Measurements from ENCODE around the gene MRTFB. TPM values are rescaled to one million over a fixed set of nuclear protein-coding genes. Genes with fewer than 3 reads are reported as not detected.

MRTFB gene
- total RNA-seq, 1 donor from 2014 or later, result 20.9 TPM

DNA sequence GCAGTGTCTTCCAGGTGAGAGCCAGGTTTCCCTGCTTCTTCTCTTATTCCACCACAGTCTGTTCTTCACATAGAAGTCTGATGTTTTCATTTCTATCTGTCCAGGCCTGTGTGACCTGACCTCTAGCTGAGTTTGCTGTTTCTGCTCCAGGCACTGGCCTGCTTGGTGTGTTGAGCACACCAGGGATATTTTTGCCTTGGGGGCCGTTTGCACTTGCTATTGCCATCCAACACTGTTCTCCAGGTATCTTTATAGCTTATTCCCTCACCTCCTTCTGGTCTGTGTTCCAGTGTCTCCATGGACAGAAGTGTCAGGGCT, 41.4 kb downstream of the MRTFB start:
- ChIA-PET CTCF (no interaction called here), POLR2A (no interaction called here)
- H3K27me3 Mint-ChIP-seq, result no peaks in the 10 kb centered on the region
- no peak for DNase-seq
- TF ChIP-seq, protein P1, sequence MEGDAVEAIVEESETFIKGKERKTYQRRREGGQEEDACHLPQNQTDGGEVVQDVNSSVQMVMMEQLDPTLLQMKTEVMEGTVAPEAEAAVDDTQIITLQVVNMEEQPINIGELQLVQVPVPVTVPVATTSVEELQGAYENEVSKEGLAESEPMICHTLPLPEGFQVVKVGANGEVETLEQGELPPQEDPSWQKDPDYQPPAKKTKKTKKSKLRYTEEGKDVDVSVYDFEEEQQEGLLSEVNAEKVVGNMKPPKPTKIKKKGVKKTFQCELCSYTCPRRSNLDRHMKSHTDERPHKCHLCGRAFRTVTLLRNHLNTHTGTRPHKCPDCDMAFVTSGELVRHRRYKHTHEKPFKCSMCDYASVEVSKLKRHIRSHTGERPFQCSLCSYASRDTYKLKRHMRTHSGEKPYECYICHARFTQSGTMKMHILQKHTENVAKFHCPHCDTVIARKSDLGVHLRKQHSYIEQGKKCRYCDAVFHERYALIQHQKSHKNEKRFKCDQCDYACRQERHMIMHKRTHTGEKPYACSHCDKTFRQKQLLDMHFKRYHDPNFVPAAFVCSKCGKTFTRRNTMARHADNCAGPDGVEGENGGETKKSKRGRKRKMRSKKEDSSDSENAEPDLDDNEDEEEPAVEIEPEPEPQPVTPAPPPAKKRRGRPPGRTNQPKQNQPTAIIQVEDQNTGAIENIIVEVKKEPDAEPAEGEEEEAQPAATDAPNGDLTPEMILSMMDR (IDR thresholded peaks at IDR 0.05), result no peak
- H3K36me3 Mint-ChIP-seq (ENCODE audit: low read depth), result no peaks in the 10 kb centered on the region
- no peak overlapping the region for H3K27ac Mint-ChIP-seq
- intact Hi-C loops (cut with micrococcal nuclease), result no loop called here
- H3K9me3 Mint-ChIP-seq, result no peaks in the 10 kb centered on the region
- no peaks in the 10 kb centered on the region for H3K4me1 Mint-ChIP-seq
- no peak for ATAC-seq (ENCODE audit: low read depth)
- H3K4me3 Mint-ChIP-seq, result no peak overlapping the region

GRCh38 chr16:14113344-14113743, 42.2 kb downstream of the MRTFB start:
- TF ChIP-seq, protein P1 (IDR thresholded peaks at IDR 0.05), result no peak
- intact Hi-C loops (cut with micrococcal nuclease), result no loop called here
- DNase-seq (no peak), ATAC-seq (ENCODE audit: low read depth) (no peak)
- H3K9me3 Mint-ChIP-seq, result no peaks in the 10 kb centered on the region
- H3K27ac Mint-ChIP-seq, result no peak overlapping the region
- ChIA-PET CTCF (no interaction called here), POLR2A (no interaction called here)
- H3K27me3 Mint-ChIP-seq, result no peaks in the 10 kb centered on the region
- no peaks in the 10 kb centered on the region for H3K36me3 Mint-ChIP-seq (ENCODE audit: low read depth)
- H3K4me1 Mint-ChIP-seq, result no peaks in the 10 kb centered on the region
- no peak overlapping the region for H3K4me3 Mint-ChIP-seq

DNA sequence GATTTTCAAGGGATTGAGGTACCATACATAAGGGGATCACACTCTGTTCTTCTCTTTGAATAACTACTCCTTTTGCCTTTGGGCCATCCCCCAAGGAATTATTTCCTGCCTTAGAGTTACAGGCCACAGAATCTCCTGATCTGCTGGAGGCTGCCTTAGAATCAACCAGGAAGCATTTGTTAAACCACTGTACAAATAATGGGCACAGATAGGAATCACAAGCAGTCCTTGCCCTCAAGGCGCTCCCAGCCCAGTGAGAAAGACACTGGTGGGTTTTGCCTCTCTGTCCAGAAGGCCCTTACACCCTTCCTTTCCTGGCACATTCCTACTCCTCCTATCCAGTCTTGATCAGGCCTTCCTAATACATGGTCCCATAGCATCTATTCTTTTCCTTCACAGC, 45.9 kb downstream of the MRTFB start:
- POLR2A ChIA-PET, result interaction anchor here (0.6 kb wide), 1 partner anchor 25 kb away, joined by 13 read pairs; no protein-coding TSS in a partner anchor
- no peak overlapping the region for H3K4me3 Mint-ChIP-seq
- H3K27ac Mint-ChIP-seq, result no peak overlapping the region
- intact Hi-C loops (cut with micrococcal nuclease), result no loop called here
- CTCF ChIA-PET, result no interaction called here
- TF ChIP-seq, protein P1 (IDR thresholded peaks at IDR 0.05), result no peak
- no peak for ATAC-seq (ENCODE audit: low read depth)
- no peaks in the 10 kb centered on the region for H3K36me3 Mint-ChIP-seq (ENCODE audit: low read depth)
- peaks cover 13% of the 10 kb centered on the region for H3K4me1 Mint-ChIP-seq
- H3K27me3 Mint-ChIP-seq, result no peaks in the 10 kb centered on the region
- DNase-seq, result no peak
- H3K9me3 Mint-ChIP-seq, result peaks cover 2% of the 10 kb centered on the region

DNA sequence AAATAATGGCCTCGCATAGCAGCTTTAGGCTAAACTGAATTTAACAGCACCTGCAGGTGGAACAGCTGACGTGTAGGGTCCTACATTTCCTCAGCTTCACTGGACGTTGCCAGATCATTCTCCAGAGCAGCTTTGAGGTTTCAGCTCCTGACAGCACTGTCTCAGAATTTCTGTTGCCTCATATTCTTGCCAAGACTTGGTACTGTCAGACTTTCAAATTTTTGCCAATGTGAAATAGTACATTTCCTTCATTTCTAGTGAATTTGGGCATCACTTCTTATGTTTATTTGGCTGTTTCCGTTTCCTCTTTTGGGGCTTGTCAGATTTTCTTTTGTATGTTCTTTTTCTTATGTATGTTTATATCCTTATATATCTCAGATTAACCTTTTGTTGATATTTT, 48.7 kb downstream of the MRTFB start:
- Mint-ChIP-seq H3K4me1 (peaks cover 25% of the 10 kb centered on the region), H3K4me3 (no peak overlapping the region), H3K9me3 (peaks cover 2% of the 10 kb centered on the region), H3K27me3 (no peaks in the 10 kb centered on the region), H3K27ac (no peak overlapping the region), H3K36me3 (ENCODE audit: low read depth) (peaks cover 2% of the 10 kb centered on the region)
- TF ChIP-seq, protein P1 (IDR thresholded peaks at IDR 0.05), result no peak
- ChIA-PET POLR2A (no interaction called here), CTCF (no interaction called here)
- DNase-seq (no peak), ATAC-seq (ENCODE audit: low read depth) (no peak)
- intact Hi-C loops (cut with micrococcal nuclease), result no loop called here

- no peaks in the 10 kb centered on the region for H3K27me3 Mint-ChIP-seq
- intact Hi-C loops (cut with micrococcal nuclease), result no loop called here
- CTCF ChIA-PET, result no interaction called here
- H3K4me3 Mint-ChIP-seq, result no peak overlapping the region
- ATAC-seq (ENCODE audit: low read depth) (no peak), DNase-seq (no peak)
- peaks cover 2% of the 10 kb centered on the region for H3K36me3 Mint-ChIP-seq (ENCODE audit: low read depth)
- peaks cover 25% of the 10 kb centered on the region for H3K4me1 Mint-ChIP-seq
- H3K9me3 Mint-ChIP-seq, result peaks cover 2% of the 10 kb centered on the region
- TF ChIP-seq, protein P1 (IDR thresholded peaks at IDR 0.05), result no peak
- H3K27ac Mint-ChIP-seq, result no peak overlapping the region
- POLR2A ChIA-PET, result no interaction called here
Measured at GRCh38 chr16:14120335-14120734, 49.2 kb downstream of the MRTFB start.

Data from activated B cell treated with CpG ODN at 0.5 μM for 24 hours (primary cell).